Stomach (tissue), 9 donors: ENCODE data around the gene THSD4. TPM values are rescaled to one million over a fixed set of nuclear protein-coding genes. Genes with fewer than 3 reads are reported as not detected.

Experiments
- DNase-seq, 2 donors: peaks; one replicate each; pipeline versions ENCODE4 v3.0.0 to v3.0.0-alpha.2; 2013 to 2019
- H3K27ac ChIP-seq, 5 donors: fragments of 200-600 bp in 4 of 5; sonication (generic) in 4 of 5; one replicate each; pipeline ENCODE4 v1.5.1; 2013 to 2019; ENCODE audit warnings: mild to moderate bottlenecking in 1 of 5, moderate library complexity in 1 of 5
- H3K27me3 ChIP-seq, 3 donors: fragments of 200-600 bp; sonication (generic); one replicate each; pipeline ENCODE4 v1.5.1; 2017 to 2019; ENCODE audit warnings: mixed run types in 1 of 3
- H3K36me3 ChIP-seq, 4 donors: fragments of 200-600 bp; sonication (generic); 1 replicate in 3 of 4; 2 replicates in 1 of 4; pipeline ENCODE4 v1.5.1; 2016 to 2019
- H3K4me1 ChIP-seq, 4 donors: fragments of 200-600 bp; sonication (generic); one replicate each; pipeline ENCODE4 v1.5.1; 2016 to 2019
- H3K4me3 ChIP-seq, 4 donors: fragments of 200-600 bp; sonication (generic) in 3 of 4; one replicate each; pipeline ENCODE4 v1.5.1; 2016 to 2019; ENCODE audit warnings: mild to moderate bottlenecking in 1 of 4
- H3K9me3 ChIP-seq, 4 donors: fragments of 200-600 bp; sonication (generic); one replicate each; pipeline ENCODE4 v1.5.1; 2016 to 2019
- EP300 ChIP-seq: sonication (generic); formaldehyde crosslinking; IDR thresholded peaks from one replicate; pipeline ENCODE4 v1.6.1; 2017; ENCODE audit warnings: antibody characterized with exemption
- POLR2A ChIP-seq, 4 donors: fragments of 450-650 bp; IDR thresholded peaks; one replicate each; pipeline ENCODE4 v1.6.1; 2016; ENCODE audit warnings: antibody characterized with exemption in 4 of 4, control low read depth in 2 of 4, mild to moderate bottlenecking in 1 of 4, moderate library complexity in 1 of 4
- POLR2AphosphoS5 ChIP-seq, 3 donors: sonication (generic); formaldehyde crosslinking; IDR thresholded peaks; one replicate each; pipeline ENCODE4 v1.6.1; 2016; ENCODE audit warnings: antibody characterized with exemption in 3 of 3
- WGBS, 5 donors: extraction: QIAGEN DNeasy Blood & Tissue Kit in 3 of 5; methylation state at CpG; one replicate each; pipeline versions ENCODE4 v1.1.5 to v1.1.7; 2013 to 2018; 5-methylcytosine and 5-hydroxymethylcytosine counted together
- intact Hi-C: fragments of 100-400 bp; cut with DNase I; formaldehyde crosslinking; loops from one replicate; pipeline ENCODE4 v1.15.1; 2023; ENCODE audit warnings: low total_unique reads
- polyA plus RNA-seq, 3 donors: library from polyadenylated mRNA; stranded (reverse); fragments of 200-250 nt; gene quantifications; one replicate each; pipeline ENCODE4 v1.2.3, GENCODE V29; 2013
- total RNA-seq, 5 donors: library from RNA; depleted of rRNA; stranded (reverse); fragments of >200 nt; gene quantifications; one replicate each; pipeline versions ENCODE4 v1.1.0 to v1.2.3, GENCODE V29; 2014 to 2016
- TF ChIP-seq, protein P1 (sequence below), 7 experiments: fragments of 450-650 bp in 4 of 7; fragments of 200-600 bp in 3 of 7; sonication (generic) in 3 of 7; IDR thresholded peaks; one replicate each; pipeline ENCODE4 v1.5.1; 2016 to 2019; ENCODE audit warnings: antibody characterized with exemption in 7 of 7, control low read depth in 2 of 7, mild to moderate bottlenecking in 1 of 7
- donor health status: healthy with polysubstance abuse.
- donor health status: Bipolar disorder and iron deficiency.
- donor health status: healthy.

The THSD4 gene
- total and polyA plus RNA-seq, 8 donors, result 1.8 to 79.4 (median 22.0) TPM

DNA sequence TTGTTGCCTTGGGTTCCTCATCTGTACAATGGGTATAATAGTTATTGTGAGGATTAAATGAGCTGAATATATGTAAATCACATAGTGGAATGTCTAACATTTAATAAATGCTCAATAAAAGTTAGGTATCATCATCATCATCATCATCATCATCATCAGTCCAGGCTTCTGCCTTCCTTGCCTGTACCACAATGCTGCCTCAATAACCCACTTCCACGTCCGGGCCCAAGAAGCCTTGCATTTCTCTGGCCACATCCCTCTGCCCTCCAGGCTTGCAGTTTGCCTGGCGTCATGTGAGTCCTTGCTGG, 137.4 kb downstream of the THSD4 start:
- Histone ChIP-seq H3K4me3 (no peak overlapping the region), H3K27me3 (no peaks in the 10 kb centered on the region), H3K4me1 (peaks cover 0 to 26% (median 6%) of the 10 kb centered on the region in 4 donors), H3K27ac (no peak overlapping the region), H3K36me3 (no peaks in the 10 kb centered on the region), H3K9me3 (no peaks in the 10 kb centered on the region)
- intact Hi-C loops, result no loop called here
- TF ChIP-seq, protein P1, sequence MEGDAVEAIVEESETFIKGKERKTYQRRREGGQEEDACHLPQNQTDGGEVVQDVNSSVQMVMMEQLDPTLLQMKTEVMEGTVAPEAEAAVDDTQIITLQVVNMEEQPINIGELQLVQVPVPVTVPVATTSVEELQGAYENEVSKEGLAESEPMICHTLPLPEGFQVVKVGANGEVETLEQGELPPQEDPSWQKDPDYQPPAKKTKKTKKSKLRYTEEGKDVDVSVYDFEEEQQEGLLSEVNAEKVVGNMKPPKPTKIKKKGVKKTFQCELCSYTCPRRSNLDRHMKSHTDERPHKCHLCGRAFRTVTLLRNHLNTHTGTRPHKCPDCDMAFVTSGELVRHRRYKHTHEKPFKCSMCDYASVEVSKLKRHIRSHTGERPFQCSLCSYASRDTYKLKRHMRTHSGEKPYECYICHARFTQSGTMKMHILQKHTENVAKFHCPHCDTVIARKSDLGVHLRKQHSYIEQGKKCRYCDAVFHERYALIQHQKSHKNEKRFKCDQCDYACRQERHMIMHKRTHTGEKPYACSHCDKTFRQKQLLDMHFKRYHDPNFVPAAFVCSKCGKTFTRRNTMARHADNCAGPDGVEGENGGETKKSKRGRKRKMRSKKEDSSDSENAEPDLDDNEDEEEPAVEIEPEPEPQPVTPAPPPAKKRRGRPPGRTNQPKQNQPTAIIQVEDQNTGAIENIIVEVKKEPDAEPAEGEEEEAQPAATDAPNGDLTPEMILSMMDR (IDR thresholded peaks at IDR 0.05), result no peak
- TF ChIP-seq POLR2AphosphoS5 (IDR thresholded peaks at IDR 0.05) (no peak), POLR2A (IDR thresholded peaks at IDR 0.05) (no peak), EP300 (no peak)
- no peak for DNase-seq
- WGBS, 5 donors, result 90 to 99% (median 96%) methylated on average over 3 of the region's 3 CpGs

DNA sequence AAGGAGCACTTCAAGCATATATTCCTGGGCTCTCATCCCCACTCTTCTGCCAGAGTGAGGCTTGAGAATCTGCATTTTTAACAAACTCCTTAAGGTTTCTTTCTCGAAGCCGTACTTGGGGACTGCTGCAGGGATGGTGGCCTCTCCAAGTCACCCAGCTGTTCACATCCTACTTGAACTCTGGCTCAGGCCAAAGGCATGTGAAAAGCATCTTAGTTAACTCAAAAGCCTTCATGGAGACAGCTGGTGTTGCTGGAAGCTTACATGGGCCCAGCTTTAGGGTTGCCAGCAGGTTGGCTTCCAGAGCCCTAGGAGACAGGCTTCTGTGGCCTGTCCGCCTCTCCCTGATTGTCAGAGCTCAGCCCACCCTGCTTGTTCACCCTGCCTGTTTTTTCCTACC, 139.2 kb downstream of the THSD4 start:
- Histone ChIP-seq H3K27me3 (no peaks in the 10 kb centered on the region), H3K9me3 (no peaks in the 10 kb centered on the region), H3K36me3 (peaks cover 0 to 5% (median 0%) of the 10 kb centered on the region in 4 donors), H3K4me1 (peaks cover 0 to 26% (median 6%) of the 10 kb centered on the region in 4 donors), H3K4me3 (no peak overlapping the region), H3K27ac (peak overlapping the region in 1 of 5 donors; percentile 11)
- 82 to 93% (median 85%) methylated on average over 3 of the region's 3 CpGs for WGBS, 5 donors
- DNase-seq, result peak in 1 of 2 donors; percentile 53
- intact Hi-C loops, result no loop called here
- TF ChIP-seq EP300, result no peak
- no peak for TF ChIP-seq POLR2AphosphoS5 (IDR thresholded peaks at IDR 0.05)
- TF ChIP-seq, protein P1 (IDR thresholded peaks at IDR 0.05), result no peak

DNA sequence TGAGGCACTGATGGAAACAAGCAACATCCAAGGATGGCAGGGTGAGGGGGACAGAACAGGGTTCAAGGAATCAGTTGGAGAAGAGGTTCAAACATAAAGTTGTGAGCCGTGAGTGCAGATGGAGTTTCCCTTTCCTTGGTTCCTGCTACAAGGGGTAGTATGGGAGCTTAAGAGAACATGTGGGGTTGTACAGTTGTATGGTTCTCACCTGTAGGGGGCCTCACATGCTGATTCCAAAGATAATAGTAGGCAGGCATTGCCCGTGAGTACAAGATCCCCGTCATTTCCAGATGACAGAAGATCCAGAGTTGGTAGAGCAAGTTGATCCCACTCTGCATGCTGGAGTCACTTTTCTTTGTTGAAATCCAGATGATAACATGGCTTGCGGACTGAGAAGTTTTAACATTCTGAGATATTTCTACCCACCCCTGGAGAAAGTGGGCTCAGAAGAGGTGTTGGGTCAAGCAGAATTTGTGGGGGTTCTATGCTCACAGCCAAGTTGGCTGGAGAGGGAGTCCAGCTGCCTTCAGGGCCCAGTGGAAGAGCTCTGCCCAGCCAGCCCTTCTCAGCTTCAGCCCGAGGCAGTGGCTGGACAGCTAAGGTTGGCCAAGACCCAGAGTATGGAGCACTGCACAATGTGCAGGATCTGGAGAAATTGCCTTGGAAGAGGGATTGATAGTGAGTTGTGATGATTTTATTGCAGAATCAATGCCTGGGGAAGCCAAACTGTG, 141.8 kb downstream of the THSD4 start:
- intact Hi-C loops, result no loop called here
- no peak overlapping the region for H3K4me3 ChIP-seq
- no peak overlapping the region for H3K27ac ChIP-seq
- H3K4me1 ChIP-seq, result peaks cover 0 to 22% (median 4%) of the 10 kb centered on the region in 4 donors
- WGBS, 5 donors, result 86 to 95% (median 91%) methylated on average over 5 of the region's 5 CpGs
- no peaks in the 10 kb centered on the region for H3K27me3 ChIP-seq
- TF ChIP-seq POLR2AphosphoS5 (IDR thresholded peaks at IDR 0.05) (no peak), POLR2A (IDR thresholded peaks at IDR 0.05) (no peak)
- TF ChIP-seq, protein P1 (IDR thresholded peaks at IDR 0.05), result no peak
- peaks cover 0 to 6% (median 0%) of the 10 kb centered on the region in 4 donors for H3K36me3 ChIP-seq
- DNase-seq, result no peak
- H3K9me3 ChIP-seq, result no peaks in the 10 kb centered on the region

DNA sequence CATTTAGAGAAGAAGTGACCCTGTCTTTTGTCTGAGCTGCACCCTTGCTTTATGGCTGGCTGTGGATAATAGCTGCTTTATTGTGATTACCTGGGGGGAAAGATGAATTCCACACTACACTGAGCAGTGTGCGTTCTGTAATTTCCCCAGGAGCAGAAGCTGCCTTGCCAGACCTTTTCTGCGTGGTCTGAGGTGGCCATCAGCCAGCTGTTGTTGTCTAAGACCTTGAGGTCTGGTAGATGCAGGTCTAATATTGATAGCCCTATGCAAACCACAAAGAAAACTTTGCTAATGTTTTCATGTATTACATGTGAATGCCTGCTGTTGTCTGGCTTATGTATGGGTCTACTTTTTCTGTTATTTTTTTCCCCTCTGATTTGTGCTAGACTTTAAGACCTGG, 144.6 kb downstream of the THSD4 start:
- intact Hi-C loops, result loop anchor here (10.0 kb wide), 1 partner anchor 55 kb away; no protein-coding TSS in a partner anchor
- WGBS, 5 donors, result 68 to 79% (median 71%) methylated on average over 2 of the region's 2 CpGs
- TF ChIP-seq EP300 (no peak), POLR2AphosphoS5 (IDR thresholded peaks at IDR 0.05) (no peak), POLR2A (IDR thresholded peaks at IDR 0.05) (no peak)
- TF ChIP-seq, protein P1 (IDR thresholded peaks at IDR 0.05), result no peak

More for the DNA sequence above, 144.6 kb downstream of the THSD4 start:
- peaks cover 0 to 6% (median 0%) of the 10 kb centered on the region in 4 donors for H3K36me3 ChIP-seq
- H3K9me3 ChIP-seq, result no peaks in the 10 kb centered on the region
- no peaks in the 10 kb centered on the region for H3K27me3 ChIP-seq
- peaks cover 0 to 11% (median 3%) of the 10 kb centered on the region in 4 donors for H3K4me1 ChIP-seq
- no peak overlapping the region for H3K27ac ChIP-seq
- H3K4me3 ChIP-seq, result no peak overlapping the region
- no peak for DNase-seq
